Kidney (tissue), 14 donors: ENCODE data around the gene C2CD2. TPM values are rescaled to one million over a fixed set of nuclear protein-coding genes. Genes with fewer than 3 reads are reported as not detected.

Source experiments
- DNase-seq, 5 donors: peaks; one replicate each; pipeline ENCODE4 v3.0.0-alpha.2; 2013 to 2020
- FAIRE-seq: peaks from 2 replicates; lab custom pipeline; 2012; peaks lifted over from hg19 to GRCh38; lab: Jason Lieb, UNC
- H3K27ac ChIP-seq, 2 donors: one replicate each; pipeline ENCODE4 v1.7.0; 2013; ENCODE audit warnings: low read depth in 2 of 2, low read length in 2 of 2, inconsistent platforms in 1 of 2
- H3K27me3 ChIP-seq: one replicate; pipeline ENCODE4 v1.7.1; 2013; ENCODE audit warnings: low read length, inconsistent platforms; ENCODE audit not compliant: control insufficient read depth, insufficient read depth
- H3K36me3 ChIP-seq, 3 donors: one replicate each; pipeline versions ENCODE4 v1.7.0 to v1.7.1; 2013; ENCODE audit warnings: low read length in 3 of 3, control low read depth in 1 of 3, inconsistent platforms in 1 of 3; ENCODE audit not compliant: insufficient read depth in 3 of 3, control insufficient read depth in 2 of 3
- H3K4me1 ChIP-seq, 3 donors: one replicate each; pipeline versions ENCODE4 v1.7.0 to v1.7.1; 2013; ENCODE audit warnings: low read length in 3 of 3, inconsistent platforms in 1 of 3, low read depth in 1 of 3; ENCODE audit not compliant: control insufficient read depth in 2 of 3, insufficient read depth in 2 of 3
- H3K4me3 ChIP-seq, 3 donors: one replicate each; pipeline versions ENCODE4 v1.7.0 to v1.8.1; 2013; ENCODE audit warnings: low read length in 3 of 3, control low read depth in 1 of 3, inconsistent platforms in 1 of 3
- H3K9ac ChIP-seq, 3 donors: one replicate each; pipeline versions ENCODE4 v1.7.0 to v1.7.1; 2013; ENCODE audit warnings: low read length in 3 of 3, control low read depth in 1 of 3, inconsistent platforms in 1 of 3
- H3K9me3 ChIP-seq, 3 donors: one replicate each; pipeline versions ENCODE4 v1.7.0 to v1.7.1; 2013; ENCODE audit warnings: low read length in 3 of 3, control low read depth in 1 of 3, inconsistent platforms in 1 of 3; ENCODE audit not compliant: control insufficient read depth in 2 of 3, insufficient read depth in 1 of 3
- intact Hi-C: fragments of 100-400 bp; cut with DNase I; formaldehyde crosslinking; loops from one replicate; pipeline ENCODE4 v1.11.1; 2022
- polyA plus RNA-seq: library from polyadenylated mRNA; stranded (reverse); fragments of 350-450 nt; fragmentation: Illumina TruSeq; extraction: RNeasy Lipid Tissue Mini Kit (QIAGEN cat#74804); gene quantifications from one replicate; pipeline ENCODE4 v1.2.3, GENCODE V29; 2014; ENCODE audit warnings: low read depth, low replicate concordance; ENCODE audit not compliant: insufficient read depth
- total RNA-seq: library from RNA; stranded (reverse); fragmentation: NEBNext Ultra II Directional; extraction: Animal tissue kit (Norgen Biotek cat#: 25700); gene quantifications from one replicate; pipeline ENCODE4 v1.2.1, GENCODE V29; 2021
- TF ChIP-seq, protein P1 (sequence below): IDR thresholded peaks from 3 replicates; pipeline ENCODE4 v1.5.1; 2012; ENCODE audit warnings: mild to moderate bottlenecking, moderate library complexity, borderline replicate concordance; ENCODE audit not compliant: insufficient read depth; ENCODE audit errors: extremely low read depth
- donor health status: control.
- donor health status: control.
- donor health status: control.
- donor health status: control.
- donor health status: control.
- donor health status: DM: yes; HTN: yes; CAD: no.
- donor health status: Normal renal cell carcinoma (clear cell type).

C2CD2 gene
- total and polyA plus RNA-seq, 2 donors from 2014 or later, result 7.6 to 25.6 TPM

GRCh38 chr21:41926807-41927171 is 27.0 kb downstream of the C2CD2 start:
- Histone ChIP-seq H3K36me3 (no peaks in the 10 kb centered on the region), H3K4me3 (peak overlapping the region in 2 of 3 donors; percentile 61 to 64), H3K4me1 (peaks cover 0 to 28% (median 12%) of the 10 kb centered on the region in 3 donors), H3K9me3 (no peaks in the 10 kb centered on the region), H3K27ac (peak overlapping the region; percentile 52 to 90), H3K27me3 (no peaks in the 10 kb centered on the region), H3K9ac (peak overlapping the region in 2 of 3 donors; percentile 26 to 68)
- DNase-seq (no peak), FAIRE-seq (no peak)
- intact Hi-C loops, result no loop called here
- TF ChIP-seq, protein P1, sequence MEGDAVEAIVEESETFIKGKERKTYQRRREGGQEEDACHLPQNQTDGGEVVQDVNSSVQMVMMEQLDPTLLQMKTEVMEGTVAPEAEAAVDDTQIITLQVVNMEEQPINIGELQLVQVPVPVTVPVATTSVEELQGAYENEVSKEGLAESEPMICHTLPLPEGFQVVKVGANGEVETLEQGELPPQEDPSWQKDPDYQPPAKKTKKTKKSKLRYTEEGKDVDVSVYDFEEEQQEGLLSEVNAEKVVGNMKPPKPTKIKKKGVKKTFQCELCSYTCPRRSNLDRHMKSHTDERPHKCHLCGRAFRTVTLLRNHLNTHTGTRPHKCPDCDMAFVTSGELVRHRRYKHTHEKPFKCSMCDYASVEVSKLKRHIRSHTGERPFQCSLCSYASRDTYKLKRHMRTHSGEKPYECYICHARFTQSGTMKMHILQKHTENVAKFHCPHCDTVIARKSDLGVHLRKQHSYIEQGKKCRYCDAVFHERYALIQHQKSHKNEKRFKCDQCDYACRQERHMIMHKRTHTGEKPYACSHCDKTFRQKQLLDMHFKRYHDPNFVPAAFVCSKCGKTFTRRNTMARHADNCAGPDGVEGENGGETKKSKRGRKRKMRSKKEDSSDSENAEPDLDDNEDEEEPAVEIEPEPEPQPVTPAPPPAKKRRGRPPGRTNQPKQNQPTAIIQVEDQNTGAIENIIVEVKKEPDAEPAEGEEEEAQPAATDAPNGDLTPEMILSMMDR, result no peak

GRCh38 chr21:41926117-41926806 is 27.6 kb downstream of the C2CD2 start:
- intact Hi-C loops, result no loop called here
- peaks cover 0 to 28% (median 12%) of the 10 kb centered on the region in 3 donors for H3K4me1 ChIP-seq
- no peak for FAIRE-seq
- H3K27ac ChIP-seq, result peak overlapping the region; percentile 52 to 90
- peak overlapping the region; percentile 61 to 64 (median 61) for H3K4me3 ChIP-seq
- H3K9me3 ChIP-seq, result no peaks in the 10 kb centered on the region
- no peaks in the 10 kb centered on the region for H3K27me3 ChIP-seq
- no peaks in the 10 kb centered on the region for H3K36me3 ChIP-seq
- H3K9ac ChIP-seq, result peak overlapping the region; percentile 26 to 71 (median 68)
- TF ChIP-seq, protein P1, result no peak
- peak in 2 of 5 donors; percentile 63 to 79 for DNase-seq

DNA sequence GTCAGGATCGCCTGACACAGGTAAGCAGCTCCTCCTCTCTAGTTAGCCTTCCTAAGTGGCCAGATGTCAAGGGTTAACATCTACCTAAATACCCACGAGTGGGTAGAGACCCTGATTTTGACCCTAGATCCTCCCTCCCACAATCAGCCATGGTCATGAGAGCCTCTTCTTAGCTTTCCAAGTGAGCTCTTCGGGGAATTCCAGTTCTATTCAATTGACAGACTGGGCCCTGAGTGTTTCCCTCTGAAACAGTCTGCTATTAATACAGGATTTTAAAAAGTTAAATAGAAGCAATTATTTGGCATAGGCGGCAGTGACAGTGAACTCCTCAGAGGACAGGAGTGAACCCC is 28.1 kb downstream of the C2CD2 start:
- no peaks in the 10 kb centered on the region for H3K9me3 ChIP-seq
- H3K36me3 ChIP-seq, result no peaks in the 10 kb centered on the region
- FAIRE-seq (no peak), DNase-seq (no peak)
- H3K9ac ChIP-seq, result peak overlapping the region in 2 of 3 donors; percentile 41 to 68
- H3K4me3 ChIP-seq, result peak overlapping the region in 2 of 3 donors; percentile 61 to 64
- no peaks in the 10 kb centered on the region for H3K27me3 ChIP-seq
- TF ChIP-seq, protein P1, result no peak
- H3K27ac ChIP-seq, result peak overlapping the region in 1 of 2 donors; percentile 90
- intact Hi-C loops, result no loop called here
- peaks cover 0 to 25% (median 12%) of the 10 kb centered on the region in 3 donors for H3K4me1 ChIP-seq
